Hematopoietic multipotent progenitor cell treated with erythropoietin and hydrocortisone succinate and interleukin-3 and kit ligand, for 4 days (in vitro differentiated cells): Measurements from ENCODE around the gene PKP2.

Experiments used
- DNase-seq: peaks from one replicate; pipeline ENCODE4 v3.0.0-alpha.2; 2015

The PKP2 gene

DNA sequence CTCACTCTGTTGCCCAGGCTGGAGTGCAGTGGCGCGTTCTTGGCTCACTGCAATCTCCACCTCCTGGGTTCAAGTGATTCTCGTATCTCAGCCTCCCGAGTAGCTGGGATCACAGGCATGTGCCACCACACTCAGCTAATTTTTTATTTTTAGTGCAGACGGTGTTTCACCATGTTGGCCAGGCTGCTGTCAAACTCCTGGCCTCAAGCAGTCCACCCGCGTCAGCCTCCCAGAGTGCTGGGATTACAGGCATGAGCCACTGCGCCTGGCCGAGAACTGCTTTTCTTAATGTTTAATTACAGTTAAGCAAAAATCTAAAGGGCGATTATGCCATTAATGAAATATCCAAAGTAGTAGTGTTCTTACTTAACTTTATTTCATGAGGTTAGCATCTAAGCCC lies 154.4 kb downstream of the PKP2 start:
- no peak for DNase-seq
